Ascending aorta (tissue), 2 donors: ENCODE data around the gene ALX4. TPM values are rescaled to one million over a fixed set of nuclear protein-coding genes. Genes with fewer than 3 reads are reported as not detected.

Experiments
- DNase-seq, 2 donors: peaks; one replicate each; pipeline ENCODE4 v3.0.0-alpha.2; 2019; ENCODE audit warnings: low spot score in 2 of 2
- H3K27ac ChIP-seq, 2 donors: fragments of 200-600 bp; sonication (generic); one replicate each; pipeline ENCODE4 v1.5.1; 2016 to 2017; ENCODE audit warnings: mild to moderate bottlenecking in 1 of 2
- H3K27me3 ChIP-seq: fragments of 200-600 bp; sonication (generic); one replicate; pipeline ENCODE4 v1.5.1; 2017
- H3K36me3 ChIP-seq, 2 donors: fragments of 200-600 bp; sonication (generic); one replicate each; pipeline ENCODE4 v1.5.1; 2016
- H3K4me1 ChIP-seq, 2 donors: fragments of 200-600 bp; sonication (generic); one replicate each; pipeline ENCODE4 v1.5.1; 2016 to 2017; ENCODE audit warnings: mild to moderate bottlenecking in 1 of 2
- H3K4me3 ChIP-seq, 2 donors: fragments of 200-600 bp; sonication (generic); one replicate each; pipeline ENCODE4 v1.5.1; 2016 to 2017; ENCODE audit warnings: mild to moderate bottlenecking in 1 of 2
- H3K9me3 ChIP-seq, 2 donors: fragments of 200-600 bp; sonication (generic); one replicate each; pipeline ENCODE4 v1.5.1; 2016
- intact Hi-C: fragments of 100-400 bp; cut with DNase I; formaldehyde crosslinking; loops from one replicate; pipeline ENCODE4 v1.15.1; 2023
- total RNA-seq: library from RNA; depleted of rRNA; stranded (reverse); fragments of >200 nt; gene quantifications from one replicate; pipeline ENCODE4 v1.1.0, GENCODE V29; 2016
- TF ChIP-seq, protein P1 (sequence below), 3 experiments: fragments of 200-600 bp in 2 of 3; fragments of 450-650 bp in 1 of 3; sonication (generic) in 2 of 3; IDR thresholded peaks; one replicate each; pipeline ENCODE4 v1.5.1; 2016 to 2019; ENCODE audit warnings: antibody characterized with exemption in 3 of 3, mild to moderate bottlenecking in 1 of 3, moderate library complexity in 1 of 3

The ALX4 gene
- total RNA-seq, 1 donor from 2014 or later: not detected

DNA sequence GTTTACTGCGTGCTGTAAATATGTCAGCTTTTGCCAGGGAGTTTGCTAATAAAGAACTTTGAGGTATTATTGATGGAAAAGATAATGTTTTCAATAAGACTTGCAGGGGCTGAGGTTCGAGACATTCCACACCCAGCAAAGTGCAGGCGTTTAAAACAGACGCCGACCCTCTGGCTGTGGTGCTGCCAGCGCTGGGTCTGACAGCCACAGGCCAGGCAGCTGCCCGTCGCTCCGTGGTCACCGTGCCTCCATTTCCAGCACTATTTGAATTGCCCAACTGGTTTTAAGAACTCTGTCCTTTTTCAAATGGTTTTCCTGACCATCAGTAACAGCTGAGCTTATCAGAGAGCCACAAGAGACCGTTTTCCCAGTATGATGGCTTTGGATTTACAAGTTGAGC, 28.1 kb upstream of the ALX4 start:
- Histone ChIP-seq H3K27me3 (no peaks in the 10 kb centered on the region), H3K36me3 (no peaks in the 10 kb centered on the region), H3K4me3 (no peak overlapping the region), H3K27ac (no peak overlapping the region), H3K4me1 (no peaks in the 10 kb centered on the region), H3K9me3 (no peaks in the 10 kb centered on the region)
- intact Hi-C loops: no loop called here
- TF ChIP-seq, protein P1, sequence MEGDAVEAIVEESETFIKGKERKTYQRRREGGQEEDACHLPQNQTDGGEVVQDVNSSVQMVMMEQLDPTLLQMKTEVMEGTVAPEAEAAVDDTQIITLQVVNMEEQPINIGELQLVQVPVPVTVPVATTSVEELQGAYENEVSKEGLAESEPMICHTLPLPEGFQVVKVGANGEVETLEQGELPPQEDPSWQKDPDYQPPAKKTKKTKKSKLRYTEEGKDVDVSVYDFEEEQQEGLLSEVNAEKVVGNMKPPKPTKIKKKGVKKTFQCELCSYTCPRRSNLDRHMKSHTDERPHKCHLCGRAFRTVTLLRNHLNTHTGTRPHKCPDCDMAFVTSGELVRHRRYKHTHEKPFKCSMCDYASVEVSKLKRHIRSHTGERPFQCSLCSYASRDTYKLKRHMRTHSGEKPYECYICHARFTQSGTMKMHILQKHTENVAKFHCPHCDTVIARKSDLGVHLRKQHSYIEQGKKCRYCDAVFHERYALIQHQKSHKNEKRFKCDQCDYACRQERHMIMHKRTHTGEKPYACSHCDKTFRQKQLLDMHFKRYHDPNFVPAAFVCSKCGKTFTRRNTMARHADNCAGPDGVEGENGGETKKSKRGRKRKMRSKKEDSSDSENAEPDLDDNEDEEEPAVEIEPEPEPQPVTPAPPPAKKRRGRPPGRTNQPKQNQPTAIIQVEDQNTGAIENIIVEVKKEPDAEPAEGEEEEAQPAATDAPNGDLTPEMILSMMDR (IDR thresholded peaks at IDR 0.05): no peak
- no peak for DNase-seq

DNA sequence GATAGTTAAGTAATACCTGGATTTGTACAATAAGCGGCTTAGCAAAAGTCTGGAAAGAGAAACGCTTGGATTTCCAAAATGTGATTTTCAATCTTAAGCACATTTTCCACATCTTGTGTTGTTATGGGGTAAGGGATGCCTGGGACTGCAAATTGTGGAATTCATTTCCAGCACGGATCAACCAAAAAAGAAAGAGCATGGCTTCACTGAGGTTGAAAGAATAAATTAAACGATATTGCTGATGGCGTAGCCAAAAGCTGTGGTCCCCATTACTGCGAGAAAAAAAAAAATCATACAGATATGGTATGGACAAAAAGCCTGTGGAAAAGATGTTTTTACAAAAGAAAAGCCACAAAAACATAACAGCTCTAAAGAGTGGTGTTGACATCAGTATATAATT, 26.0 kb upstream of the ALX4 start:
- H3K9me3 ChIP-seq: no peaks in the 10 kb centered on the region
- no peaks in the 10 kb centered on the region for H3K4me1 ChIP-seq
- no peak overlapping the region for H3K4me3 ChIP-seq
- no peaks in the 10 kb centered on the region for H3K36me3 ChIP-seq
- no peak overlapping the region for H3K27ac ChIP-seq
- no peak for DNase-seq
- TF ChIP-seq, protein P1 (IDR thresholded peaks at IDR 0.05): no peak
- no peaks in the 10 kb centered on the region for H3K27me3 ChIP-seq
- intact Hi-C loops: no loop called here

- intact Hi-C loops: no loop called here
- TF ChIP-seq, protein P1 (IDR thresholded peaks at IDR 0.05): no peak
- H3K27me3 ChIP-seq: no peaks in the 10 kb centered on the region
These were observed 25.3 kb upstream of the ALX4 start for GRCh38 chr11:44335052-44335760.

GRCh38 chr11:44334356-44335004, 24.5 kb upstream of the ALX4 start:
- Histone ChIP-seq H3K4me1 (no peaks in the 10 kb centered on the region), H3K27ac (no peak overlapping the region), H3K36me3 (no peaks in the 10 kb centered on the region), H3K4me3 (no peak overlapping the region), H3K9me3 (no peaks in the 10 kb centered on the region), H3K27me3 (no peaks in the 10 kb centered on the region)
- intact Hi-C loops: no loop called here
- TF ChIP-seq, protein P1 (IDR thresholded peaks at IDR 0.05): no peak
- no peak for DNase-seq

More at GRCh38 chr11:44335052-44335760, 25.3 kb upstream of the ALX4 start:
- DNase-seq: no peak
- no peaks in the 10 kb centered on the region for H3K9me3 ChIP-seq
- no peak overlapping the region for H3K4me3 ChIP-seq
- no peaks in the 10 kb centered on the region for H3K4me1 ChIP-seq
- no peaks in the 10 kb centered on the region for H3K36me3 ChIP-seq
- H3K27ac ChIP-seq: no peak overlapping the region

DNA sequence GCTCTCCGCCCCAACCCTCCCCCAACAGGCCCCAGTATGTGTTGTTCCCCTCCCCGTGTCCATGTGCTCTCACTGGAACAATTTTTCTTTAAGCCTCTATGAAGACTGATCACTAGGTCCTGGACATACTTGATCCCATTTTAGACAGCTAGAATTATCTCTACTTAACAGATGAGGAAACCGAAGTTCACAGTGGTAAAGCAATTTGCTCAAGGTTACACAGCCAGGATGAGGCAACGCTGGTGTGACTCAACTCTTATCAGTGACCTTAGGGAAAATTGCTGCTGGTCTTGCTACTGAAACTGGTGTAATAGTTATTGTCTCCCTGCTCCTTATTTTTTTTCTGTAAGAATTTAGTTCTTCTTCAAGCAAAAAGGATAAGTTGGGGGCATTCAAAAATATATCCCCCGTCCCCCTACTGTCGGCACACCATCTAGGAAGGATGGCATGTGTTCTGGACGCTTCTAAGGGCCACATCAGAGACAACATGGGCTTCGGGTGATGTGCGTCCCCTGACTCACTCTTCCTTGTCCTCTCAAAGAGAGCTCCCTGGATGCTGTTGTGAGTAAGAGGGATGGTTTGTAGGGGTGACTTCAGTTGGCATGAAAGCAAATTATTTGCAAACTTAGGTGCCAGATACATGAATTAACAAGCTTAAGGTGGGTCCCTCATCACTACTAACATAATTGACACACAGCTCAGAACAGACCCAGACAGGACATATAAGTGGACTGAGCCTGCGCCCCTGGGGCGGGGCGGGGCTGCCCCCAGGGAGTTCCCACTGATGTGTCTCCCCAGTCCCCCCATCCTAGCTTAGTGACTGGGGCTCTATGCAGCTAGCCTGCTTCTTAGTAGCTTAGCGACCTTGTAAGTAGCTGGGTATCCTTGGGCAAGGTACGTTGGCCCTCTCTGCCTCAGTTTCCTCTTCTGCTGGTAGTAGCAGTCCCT, 23.6 kb upstream of the ALX4 start:
- Histone ChIP-seq H3K36me3 (no peaks in the 10 kb centered on the region), H3K27me3 (no peaks in the 10 kb centered on the region), H3K4me3 (no peak overlapping the region), H3K9me3 (no peaks in the 10 kb centered on the region), H3K4me1 (no peaks in the 10 kb centered on the region), H3K27ac (no peak overlapping the region)
- intact Hi-C loops: no loop called here
- DNase-seq: no peak
- TF ChIP-seq, protein P1 (IDR thresholded peaks at IDR 0.05): no peak
